NCI-H82 treated with DMSO at 0.1 percent for 48 hours (cell line): ENCODE data around the gene DZIP1.

Experiments used
- DNase-seq: peaks from one replicate; lab custom pipeline; 2025; ENCODE audit not compliant: unreplicated experiment; lab: John Stamatoyannopoulos, UW

DZIP1 gene

GRCh38 chr13:95643571-95643935, 953 bp downstream of the DZIP1 start:
- peak; percentile 69 for DNase-seq

GRCh38 chr13:95642999-95643398, 1.5 kb downstream of the DZIP1 start:
- DNase-seq = no peak

- no peak for DNase-seq
Measured at GRCh38 chr13:95642028-95642621, 2.4 kb downstream of the DZIP1 start.

GRCh38 chr13:95641291-95642027, 3.0 kb downstream of the DZIP1 start:
- no peak for DNase-seq

GRCh38 chr13:95636853-95637252, 7.7 kb downstream of the DZIP1 start:
- DNase-seq = no peak

GRCh38 chr13:95630593-95630992, 13.9 kb downstream of the DZIP1 start:
- DNase-seq = no peak

- DNase-seq = no peak
Measured at GRCh38 chr13:95629071-95629470, 15.4 kb downstream of the DZIP1 start.

- no peak for DNase-seq
Measured at GRCh38 chr13:95628488-95628887, 16.0 kb downstream of the DZIP1 start.

GRCh38 chr13:95627590-95627989, 16.9 kb downstream of the DZIP1 start:
- no peak for DNase-seq

GRCh38 chr13:95626768-95627167, 17.7 kb downstream of the DZIP1 start:
- no peak for DNase-seq

GRCh38 chr13:95624020-95624419, 20.5 kb downstream of the DZIP1 start:
- DNase-seq = peak; percentile 13

- DNase-seq = no peak
Measured at GRCh38 chr13:95623141-95623540, 21.4 kb downstream of the DZIP1 start.

GRCh38 chr13:95620825-95621498, 23.5 kb downstream of the DZIP1 start:
- no peak for DNase-seq

GRCh38 chr13:95620030-95620824, 24.3 kb downstream of the DZIP1 start:
- DNase-seq = no peak

- no peak for DNase-seq
Measured at GRCh38 chr13:95615539-95615938, 29.0 kb downstream of the DZIP1 start.

GRCh38 chr13:95614641-95615245, 29.8 kb downstream of the DZIP1 start:
- no peak for DNase-seq

GRCh38 chr13:95608640-95609323, 35.7 kb downstream of the DZIP1 start:
- DNase-seq = no peak

- no peak for DNase-seq
Measured at GRCh38 chr13:95607366-95607765, 37.1 kb downstream of the DZIP1 start.

- DNase-seq = no peak
Measured at GRCh38 chr13:95605448-95606125, 38.9 kb downstream of the DZIP1 start.

- no peak for DNase-seq
Measured at GRCh38 chr13:95604556-95604915, 40.0 kb downstream of the DZIP1 start.
